Measurements from ENCODE around the gene POU6F2.

DNA sequence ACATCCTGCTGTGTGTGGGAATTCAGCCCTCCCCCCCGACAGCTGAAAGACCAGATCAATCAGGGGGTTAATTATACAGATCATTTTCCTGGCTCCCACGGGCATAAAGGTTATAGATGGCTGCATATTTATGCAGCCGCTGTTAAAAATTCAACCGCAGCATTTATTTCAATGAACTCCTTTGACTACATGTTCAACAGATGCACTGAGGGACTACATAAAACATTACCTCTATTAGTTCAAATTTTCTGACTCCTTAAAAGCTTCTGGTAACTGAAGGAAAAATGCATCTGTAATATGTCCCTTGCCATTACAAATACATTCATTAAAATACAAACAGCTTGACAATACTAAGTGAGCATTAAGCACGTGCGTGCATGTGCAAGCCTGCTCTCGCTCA, 538.8 kb downstream of the POU6F2 start:
- TF ChIP-seq YY1 (tag by site-specific recombination; IDR thresholded peaks at IDR 0.05), result no peak
- TF ChIP-seq, protein P1, sequence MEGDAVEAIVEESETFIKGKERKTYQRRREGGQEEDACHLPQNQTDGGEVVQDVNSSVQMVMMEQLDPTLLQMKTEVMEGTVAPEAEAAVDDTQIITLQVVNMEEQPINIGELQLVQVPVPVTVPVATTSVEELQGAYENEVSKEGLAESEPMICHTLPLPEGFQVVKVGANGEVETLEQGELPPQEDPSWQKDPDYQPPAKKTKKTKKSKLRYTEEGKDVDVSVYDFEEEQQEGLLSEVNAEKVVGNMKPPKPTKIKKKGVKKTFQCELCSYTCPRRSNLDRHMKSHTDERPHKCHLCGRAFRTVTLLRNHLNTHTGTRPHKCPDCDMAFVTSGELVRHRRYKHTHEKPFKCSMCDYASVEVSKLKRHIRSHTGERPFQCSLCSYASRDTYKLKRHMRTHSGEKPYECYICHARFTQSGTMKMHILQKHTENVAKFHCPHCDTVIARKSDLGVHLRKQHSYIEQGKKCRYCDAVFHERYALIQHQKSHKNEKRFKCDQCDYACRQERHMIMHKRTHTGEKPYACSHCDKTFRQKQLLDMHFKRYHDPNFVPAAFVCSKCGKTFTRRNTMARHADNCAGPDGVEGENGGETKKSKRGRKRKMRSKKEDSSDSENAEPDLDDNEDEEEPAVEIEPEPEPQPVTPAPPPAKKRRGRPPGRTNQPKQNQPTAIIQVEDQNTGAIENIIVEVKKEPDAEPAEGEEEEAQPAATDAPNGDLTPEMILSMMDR (tag by site-specific recombination; IDR thresholded peaks at IDR 0.05), result no peak
- no peak for TF ChIP-seq ZNF184 (tag by site-specific recombination; IDR thresholded peaks at IDR 0.05)
- TF ChIP-seq, protein P2, sequence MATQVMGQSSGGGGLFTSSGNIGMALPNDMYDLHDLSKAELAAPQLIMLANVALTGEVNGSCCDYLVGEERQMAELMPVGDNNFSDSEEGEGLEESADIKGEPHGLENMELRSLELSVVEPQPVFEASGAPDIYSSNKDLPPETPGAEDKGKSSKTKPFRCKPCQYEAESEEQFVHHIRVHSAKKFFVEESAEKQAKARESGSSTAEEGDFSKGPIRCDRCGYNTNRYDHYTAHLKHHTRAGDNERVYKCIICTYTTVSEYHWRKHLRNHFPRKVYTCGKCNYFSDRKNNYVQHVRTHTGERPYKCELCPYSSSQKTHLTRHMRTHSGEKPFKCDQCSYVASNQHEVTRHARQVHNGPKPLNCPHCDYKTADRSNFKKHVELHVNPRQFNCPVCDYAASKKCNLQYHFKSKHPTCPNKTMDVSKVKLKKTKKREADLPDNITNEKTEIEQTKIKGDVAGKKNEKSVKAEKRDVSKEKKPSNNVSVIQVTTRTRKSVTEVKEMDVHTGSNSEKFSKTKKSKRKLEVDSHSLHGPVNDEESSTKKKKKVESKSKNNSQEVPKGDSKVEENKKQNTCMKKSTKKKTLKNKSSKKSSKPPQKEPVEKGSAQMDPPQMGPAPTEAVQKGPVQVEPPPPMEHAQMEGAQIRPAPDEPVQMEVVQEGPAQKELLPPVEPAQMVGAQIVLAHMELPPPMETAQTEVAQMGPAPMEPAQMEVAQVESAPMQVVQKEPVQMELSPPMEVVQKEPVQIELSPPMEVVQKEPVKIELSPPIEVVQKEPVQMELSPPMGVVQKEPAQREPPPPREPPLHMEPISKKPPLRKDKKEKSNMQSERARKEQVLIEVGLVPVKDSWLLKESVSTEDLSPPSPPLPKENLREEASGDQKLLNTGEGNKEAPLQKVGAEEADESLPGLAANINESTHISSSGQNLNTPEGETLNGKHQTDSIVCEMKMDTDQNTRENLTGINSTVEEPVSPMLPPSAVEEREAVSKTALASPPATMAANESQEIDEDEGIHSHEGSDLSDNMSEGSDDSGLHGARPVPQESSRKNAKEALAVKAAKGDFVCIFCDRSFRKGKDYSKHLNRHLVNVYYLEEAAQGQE (tag by site-specific recombination; IDR thresholded peaks at IDR 0.05), result no peak
- TF ChIP-seq, protein P3, sequence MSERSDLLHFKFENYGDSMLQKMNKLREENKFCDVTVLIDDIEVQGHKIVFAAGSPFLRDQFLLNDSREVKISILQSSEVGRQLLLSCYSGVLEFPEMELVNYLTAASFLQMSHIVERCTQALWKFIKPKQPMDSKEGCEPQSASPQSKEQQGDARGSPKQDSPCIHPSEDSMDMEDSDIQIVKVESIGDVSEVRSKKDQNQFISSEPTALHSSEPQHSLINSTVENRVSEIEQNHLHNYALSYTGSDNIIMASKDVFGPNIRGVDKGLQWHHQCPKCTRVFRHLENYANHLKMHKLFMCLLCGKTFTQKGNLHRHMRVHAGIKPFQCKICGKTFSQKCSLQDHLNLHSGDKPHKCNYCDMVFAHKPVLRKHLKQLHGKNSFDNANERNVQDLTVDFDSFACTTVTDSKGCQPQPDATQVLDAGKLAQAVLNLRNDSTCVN (tag by site-specific recombination; optimal IDR thresholded peaks at IDR 0.05), result no peak
- no peak for TF ChIP-seq MEIS1 (CRISPR knock-in tag; IDR thresholded peaks at IDR 0.05; ENCODE audit: borderline replicate concordance)
- TF ChIP-seq, protein P4, sequence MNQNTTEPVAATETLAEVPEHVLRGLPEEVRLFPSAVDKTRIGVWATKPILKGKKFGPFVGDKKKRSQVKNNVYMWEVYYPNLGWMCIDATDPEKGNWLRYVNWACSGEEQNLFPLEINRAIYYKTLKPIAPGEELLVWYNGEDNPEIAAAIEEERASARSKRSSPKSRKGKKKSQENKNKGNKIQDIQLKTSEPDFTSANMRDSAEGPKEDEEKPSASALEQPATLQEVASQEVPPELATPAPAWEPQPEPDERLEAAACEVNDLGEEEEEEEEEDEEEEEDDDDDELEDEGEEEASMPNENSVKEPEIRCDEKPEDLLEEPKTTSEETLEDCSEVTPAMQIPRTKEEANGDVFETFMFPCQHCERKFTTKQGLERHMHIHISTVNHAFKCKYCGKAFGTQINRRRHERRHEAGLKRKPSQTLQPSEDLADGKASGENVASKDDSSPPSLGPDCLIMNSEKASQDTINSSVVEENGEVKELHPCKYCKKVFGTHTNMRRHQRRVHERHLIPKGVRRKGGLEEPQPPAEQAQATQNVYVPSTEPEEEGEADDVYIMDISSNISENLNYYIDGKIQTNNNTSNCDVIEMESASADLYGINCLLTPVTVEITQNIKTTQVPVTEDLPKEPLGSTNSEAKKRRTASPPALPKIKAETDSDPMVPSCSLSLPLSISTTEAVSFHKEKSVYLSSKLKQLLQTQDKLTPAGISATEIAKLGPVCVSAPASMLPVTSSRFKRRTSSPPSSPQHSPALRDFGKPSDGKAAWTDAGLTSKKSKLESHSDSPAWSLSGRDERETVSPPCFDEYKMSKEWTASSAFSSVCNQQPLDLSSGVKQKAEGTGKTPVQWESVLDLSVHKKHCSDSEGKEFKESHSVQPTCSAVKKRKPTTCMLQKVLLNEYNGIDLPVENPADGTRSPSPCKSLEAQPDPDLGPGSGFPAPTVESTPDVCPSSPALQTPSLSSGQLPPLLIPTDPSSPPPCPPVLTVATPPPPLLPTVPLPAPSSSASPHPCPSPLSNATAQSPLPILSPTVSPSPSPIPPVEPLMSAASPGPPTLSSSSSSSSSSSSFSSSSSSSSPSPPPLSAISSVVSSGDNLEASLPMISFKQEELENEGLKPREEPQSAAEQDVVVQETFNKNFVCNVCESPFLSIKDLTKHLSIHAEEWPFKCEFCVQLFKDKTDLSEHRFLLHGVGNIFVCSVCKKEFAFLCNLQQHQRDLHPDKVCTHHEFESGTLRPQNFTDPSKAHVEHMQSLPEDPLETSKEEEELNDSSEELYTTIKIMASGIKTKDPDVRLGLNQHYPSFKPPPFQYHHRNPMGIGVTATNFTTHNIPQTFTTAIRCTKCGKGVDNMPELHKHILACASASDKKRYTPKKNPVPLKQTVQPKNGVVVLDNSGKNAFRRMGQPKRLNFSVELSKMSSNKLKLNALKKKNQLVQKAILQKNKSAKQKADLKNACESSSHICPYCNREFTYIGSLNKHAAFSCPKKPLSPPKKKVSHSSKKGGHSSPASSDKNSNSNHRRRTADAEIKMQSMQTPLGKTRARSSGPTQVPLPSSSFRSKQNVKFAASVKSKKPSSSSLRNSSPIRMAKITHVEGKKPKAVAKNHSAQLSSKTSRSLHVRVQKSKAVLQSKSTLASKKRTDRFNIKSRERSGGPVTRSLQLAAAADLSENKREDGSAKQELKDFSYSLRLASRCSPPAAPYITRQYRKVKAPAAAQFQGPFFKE (tag by site-specific recombination; IDR thresholded peaks at IDR 0.05; ENCODE audit: borderline replicate concordance), result no peak

Measured in HEK293 (cell line).